ENCODE results near the gene HBB. TPM values are rescaled to one million over a fixed set of nuclear protein-coding genes. Genes with fewer than 3 reads are reported as not detected.
"Not testable (repeated sequence)": the region's sequence is repeated elsewhere in the genome, so short reads cannot be mapped to it uniquely, and the experiment has no call there.

The HBB gene
- total RNA-seq = not detected in 2 replicates

- Mint-ChIP-seq H3K27me3 (ENCODE audit: low read depth) (no peaks in the 10 kb centered on the region), H3K4me1 (ENCODE audit: low read depth) (no peaks in the 10 kb centered on the region), H3K4me3 (ENCODE audit: low read depth) (no peak within 1 kb of the TSS), H3K36me3 (ENCODE audit: low read depth) (no peaks in the 10 kb centered on the region), H3K27ac (no peak within 1 kb of the TSS), H3K9me3 (no peaks in the 10 kb centered on the region)
- no peak for DNase-seq (ENCODE audit: low spot score)
- intact Hi-C loops (cut with micrococcal nuclease) = no loop called here
These were observed at the start of gene HBB for GRCh38 chr11:5226732-5227310. HBB (minus strand) TSS chr11:5227071; CDS start chr11:5227021, 50 bp downstream.

DNA sequence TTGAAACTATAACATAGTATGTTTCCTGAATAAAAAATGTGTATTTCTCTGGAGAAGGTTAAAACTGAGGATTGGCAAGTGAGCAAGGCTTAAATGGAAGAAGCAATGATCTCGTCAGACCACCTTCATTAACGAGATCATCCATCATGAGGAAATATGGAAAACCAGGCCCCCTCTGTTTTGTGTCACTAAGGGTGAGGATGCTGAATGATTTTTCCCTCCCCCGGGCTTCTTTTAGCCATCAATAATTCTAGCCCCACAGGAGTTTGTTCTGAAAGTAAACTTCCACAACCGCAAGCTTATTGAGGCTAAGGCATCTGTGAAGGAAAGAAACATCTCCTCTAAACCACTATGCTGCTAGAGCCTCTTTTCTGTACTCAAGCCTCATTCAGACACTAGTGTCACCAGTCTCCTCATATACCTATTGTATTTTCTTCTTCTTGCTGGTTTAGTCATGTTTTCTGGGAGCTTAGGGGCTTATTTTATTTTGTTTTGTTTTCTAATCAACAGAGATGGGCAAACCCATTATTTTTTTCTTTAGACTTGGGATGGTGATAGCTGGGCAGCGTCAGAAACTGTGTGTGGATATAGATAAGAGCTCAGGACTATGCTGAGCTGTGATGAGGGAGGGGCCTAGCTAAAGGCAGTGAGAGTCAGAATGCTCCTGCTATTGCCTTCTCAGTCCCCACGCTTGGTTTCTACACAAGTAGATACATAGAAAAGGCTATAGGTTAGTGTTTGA lies 48.7 kb upstream of the HBB start:
- Mint-ChIP-seq H3K4me1 (ENCODE audit: low read depth) (peaks cover under 1% of the 10 kb centered on the region), H3K4me3 (ENCODE audit: low read depth) (no peak overlapping the region), H3K27ac (no peak overlapping the region), H3K9me3 (no peaks in the 10 kb centered on the region), H3K36me3 (ENCODE audit: low read depth) (no peaks in the 10 kb centered on the region), H3K27me3 (ENCODE audit: low read depth) (peaks cover 5% of the 10 kb centered on the region)
- no peak for DNase-seq (ENCODE audit: low spot score)
- intact Hi-C loops (cut with micrococcal nuclease) = no loop called here

DNA sequence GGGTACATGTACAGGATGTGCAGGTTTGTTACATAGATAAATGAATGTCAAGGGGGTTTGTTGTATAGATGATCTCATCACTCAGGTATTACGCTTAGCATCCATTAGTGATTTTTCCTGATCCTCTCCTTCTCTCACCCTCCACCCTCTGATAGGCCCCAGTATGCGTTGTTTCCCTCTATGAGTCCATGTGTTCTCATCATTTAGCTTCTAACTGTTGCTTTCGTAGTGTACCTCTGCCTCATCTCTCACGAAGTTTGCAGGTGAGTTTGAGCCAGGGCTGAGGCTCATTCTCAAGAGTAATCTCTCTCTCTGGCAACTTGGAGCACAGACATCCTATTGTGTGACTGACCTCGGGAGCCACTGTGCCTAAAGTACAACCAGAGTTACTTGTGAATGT lies 47.5 kb upstream of the HBB start:
- peaks cover 5% of the 10 kb centered on the region for H3K27me3 Mint-ChIP-seq (ENCODE audit: low read depth)
- H3K9me3 Mint-ChIP-seq = no peaks in the 10 kb centered on the region
- no peaks in the 10 kb centered on the region for H3K4me1 Mint-ChIP-seq (ENCODE audit: low read depth)
- intact Hi-C loops (cut with micrococcal nuclease) = no loop called here
- no peak for DNase-seq (ENCODE audit: low spot score)
- no peak overlapping the region for H3K27ac Mint-ChIP-seq
- no peak overlapping the region for H3K4me3 Mint-ChIP-seq (ENCODE audit: low read depth)
- H3K36me3 Mint-ChIP-seq (ENCODE audit: low read depth) = no peaks in the 10 kb centered on the region

GRCh38 chr11:5272395-5273017 lies 45.6 kb upstream of the HBB start:
- Mint-ChIP-seq H3K36me3 (ENCODE audit: low read depth) (no peaks in the 10 kb centered on the region), H3K4me1 (ENCODE audit: low read depth) (no peaks in the 10 kb centered on the region), H3K4me3 (ENCODE audit: low read depth) (no peak overlapping the region), H3K9me3 (no peaks in the 10 kb centered on the region), H3K27me3 (ENCODE audit: low read depth) (peaks cover 5% of the 10 kb centered on the region), H3K27ac (no peak overlapping the region)
- intact Hi-C loops (cut with micrococcal nuclease) = no loop called here
- no peak for DNase-seq (ENCODE audit: low spot score)

GRCh38 chr11:5269715-5270147 lies 42.9 kb upstream of the HBB start, which contains the start of gene HBE1:
HBE1 (minus strand) TSS chr11:5269945; CDS start chr11:5269890, 55 bp downstream.
- H3K4me1 Mint-ChIP-seq (ENCODE audit: low read depth) = no peaks in the 10 kb centered on the region
- H3K27ac Mint-ChIP-seq = no peak within 1 kb of the TSS
- no peak for DNase-seq (ENCODE audit: low spot score)
- H3K4me3 Mint-ChIP-seq (ENCODE audit: low read depth) = no peak within 1 kb of the TSS
- no peaks in the 10 kb centered on the region for H3K9me3 Mint-ChIP-seq
- peaks cover 5% of the 10 kb centered on the region for H3K27me3 Mint-ChIP-seq (ENCODE audit: low read depth)
- intact Hi-C loops (cut with micrococcal nuclease) = no loop called here
- H3K36me3 Mint-ChIP-seq (ENCODE audit: low read depth) = no peaks in the 10 kb centered on the region

- intact Hi-C loops (cut with micrococcal nuclease) = no loop called here
- H3K27ac Mint-ChIP-seq = no peak overlapping the region
- no peaks in the 10 kb centered on the region for H3K36me3 Mint-ChIP-seq (ENCODE audit: low read depth)
- no peaks in the 10 kb centered on the region for H3K9me3 Mint-ChIP-seq
- no peak overlapping the region for H3K4me3 Mint-ChIP-seq (ENCODE audit: low read depth)
- no peak for DNase-seq (ENCODE audit: low spot score)
- H3K4me1 Mint-ChIP-seq (ENCODE audit: low read depth) = no peaks in the 10 kb centered on the region
- H3K27me3 Mint-ChIP-seq (ENCODE audit: low read depth) = peaks cover 2% of the 10 kb centered on the region
These were observed 40.2 kb upstream of the HBB start for GRCh38 chr11:5267033-5267563.

- DNase-seq (ENCODE audit: low spot score) = no peak
- Mint-ChIP-seq H3K27ac (no peak overlapping the region), H3K4me1 (ENCODE audit: low read depth) (no peaks in the 10 kb centered on the region), H3K4me3 (ENCODE audit: low read depth) (no peak overlapping the region), H3K36me3 (ENCODE audit: low read depth) (no peaks in the 10 kb centered on the region), H3K9me3 (no peaks in the 10 kb centered on the region), H3K27me3 (ENCODE audit: low read depth) (peaks cover 2% of the 10 kb centered on the region)
- intact Hi-C loops (cut with micrococcal nuclease) = no loop called here
These were observed 39.7 kb upstream of the HBB start for GRCh38 chr11:5266609-5267008.

- Mint-ChIP-seq H3K36me3 (ENCODE audit: low read depth) (no peaks in the 10 kb centered on the region), H3K27ac (no peak overlapping the region), H3K4me1 (ENCODE audit: low read depth) (no peaks in the 10 kb centered on the region), H3K4me3 (ENCODE audit: low read depth) (no peak overlapping the region), H3K27me3 (ENCODE audit: low read depth) (no peaks in the 10 kb centered on the region), H3K9me3 (no peaks in the 10 kb centered on the region)
- intact Hi-C loops (cut with micrococcal nuclease) = no loop called here
- DNase-seq (ENCODE audit: low spot score) = no peak
These were observed 39.0 kb upstream of the HBB start for GRCh38 chr11:5265832-5266231.

- intact Hi-C loops (cut with micrococcal nuclease) = no loop called here
- H3K4me1 Mint-ChIP-seq (ENCODE audit: low read depth) = no peaks in the 10 kb centered on the region
- H3K4me3 Mint-ChIP-seq (ENCODE audit: low read depth) = no peak overlapping the region
- no peaks in the 10 kb centered on the region for H3K9me3 Mint-ChIP-seq
- H3K36me3 Mint-ChIP-seq (ENCODE audit: low read depth) = no peaks in the 10 kb centered on the region
- no peak overlapping the region for H3K27ac Mint-ChIP-seq
- no peaks in the 10 kb centered on the region for H3K27me3 Mint-ChIP-seq (ENCODE audit: low read depth)
- no peak for DNase-seq (ENCODE audit: low spot score)
These were observed 31.8 kb upstream of the HBB start for GRCh38 chr11:5258543-5259262.

- no peaks in the 10 kb centered on the region for H3K4me1 Mint-ChIP-seq (ENCODE audit: low read depth)
- H3K4me3 Mint-ChIP-seq (ENCODE audit: low read depth) = no peak overlapping the region
- no peak for DNase-seq (ENCODE audit: low spot score)
- intact Hi-C loops (cut with micrococcal nuclease) = no loop called here
- H3K27me3 Mint-ChIP-seq (ENCODE audit: low read depth) = no peaks in the 10 kb centered on the region
- no peak overlapping the region for H3K27ac Mint-ChIP-seq
- H3K36me3 Mint-ChIP-seq (ENCODE audit: low read depth) = no peaks in the 10 kb centered on the region
- no peaks in the 10 kb centered on the region for H3K9me3 Mint-ChIP-seq
These were observed 30.4 kb upstream of the HBB start for GRCh38 chr11:5257296-5257695.

DNA sequence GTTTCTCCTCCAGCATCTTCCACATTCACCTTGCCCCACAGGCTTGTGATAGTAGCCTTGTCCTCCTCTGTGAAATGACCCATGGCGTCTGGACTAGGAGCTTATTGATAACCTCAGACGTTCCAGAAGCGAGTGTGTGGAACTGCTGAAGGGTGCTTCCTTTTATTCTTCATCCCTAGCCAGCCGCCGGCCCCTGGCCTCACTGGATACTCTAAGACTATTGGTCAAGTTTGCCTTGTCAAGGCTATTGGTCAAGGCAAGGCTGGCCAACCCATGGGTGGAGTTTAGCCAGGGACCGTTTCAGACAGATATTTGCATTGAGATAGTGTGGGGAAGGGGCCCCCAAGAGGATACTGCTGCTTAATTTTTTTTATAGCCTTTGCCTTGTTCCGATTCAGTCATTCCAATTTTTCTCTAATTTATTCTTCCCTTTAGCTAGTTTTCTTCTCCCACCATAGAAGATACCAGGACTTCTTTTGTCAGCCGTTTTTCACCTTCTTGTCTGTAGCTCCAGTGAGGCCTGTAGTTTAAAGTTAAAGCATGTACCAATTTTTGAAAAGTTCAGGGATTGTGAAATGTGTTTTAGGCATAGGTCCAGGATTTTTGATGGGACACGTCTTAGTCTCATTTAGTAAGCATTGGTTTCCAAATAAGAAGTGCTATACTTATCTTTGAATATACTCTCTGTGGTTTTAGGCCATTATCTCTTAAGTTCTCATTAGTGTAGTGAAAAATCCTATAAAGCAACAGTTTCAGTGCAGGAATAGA lies 28.0 kb upstream of the HBB start, which contains the start of gene HBG2:
Gene HBG2 (minus strand): TSS at position 136 of the 768 bp plus-strand sequence. CDS start 53 bp downstream, at position 83.
- H3K9me3 Mint-ChIP-seq; intact Hi-C loops (cut with micrococcal nuclease); DNase-seq (ENCODE audit: low spot score); H3K4me3 Mint-ChIP-seq (ENCODE audit: low read depth); H3K36me3 Mint-ChIP-seq (ENCODE audit: low read depth); H3K27ac Mint-ChIP-seq; H3K4me1 Mint-ChIP-seq (ENCODE audit: low read depth); H3K27me3 Mint-ChIP-seq (ENCODE audit: low read depth): not testable (repeated sequence)

GRCh38 chr11:5254023-5254422 lies 27.2 kb upstream of the HBB start:
- DNase-seq (ENCODE audit: low spot score); H3K36me3 Mint-ChIP-seq (ENCODE audit: low read depth); H3K27me3 Mint-ChIP-seq (ENCODE audit: low read depth); H3K4me3 Mint-ChIP-seq (ENCODE audit: low read depth); intact Hi-C loops (cut with micrococcal nuclease); H3K27ac Mint-ChIP-seq; H3K4me1 Mint-ChIP-seq (ENCODE audit: low read depth); H3K9me3 Mint-ChIP-seq: not testable (repeated sequence)

Measured in activated T-helper 2 cell treated with anti-CD3 and anti-CD28 coated beads, Interferon-gamma antibody, Interleukin-2, Interleukin-4, amounts not matched to agents 10 μg/mL and 5 μg/mL and 100 μg/mL, durations not matched to agents 14 hours and 24 hours and 36 hours (primary cell).